Measurements from ENCODE around the gene WFDC10B.
"Not testable (repeated sequence)": the region's sequence is repeated elsewhere in the genome, so short reads cannot be mapped to it uniquely, and the experiment has no call there.

Gene WFDC10B

DNA sequence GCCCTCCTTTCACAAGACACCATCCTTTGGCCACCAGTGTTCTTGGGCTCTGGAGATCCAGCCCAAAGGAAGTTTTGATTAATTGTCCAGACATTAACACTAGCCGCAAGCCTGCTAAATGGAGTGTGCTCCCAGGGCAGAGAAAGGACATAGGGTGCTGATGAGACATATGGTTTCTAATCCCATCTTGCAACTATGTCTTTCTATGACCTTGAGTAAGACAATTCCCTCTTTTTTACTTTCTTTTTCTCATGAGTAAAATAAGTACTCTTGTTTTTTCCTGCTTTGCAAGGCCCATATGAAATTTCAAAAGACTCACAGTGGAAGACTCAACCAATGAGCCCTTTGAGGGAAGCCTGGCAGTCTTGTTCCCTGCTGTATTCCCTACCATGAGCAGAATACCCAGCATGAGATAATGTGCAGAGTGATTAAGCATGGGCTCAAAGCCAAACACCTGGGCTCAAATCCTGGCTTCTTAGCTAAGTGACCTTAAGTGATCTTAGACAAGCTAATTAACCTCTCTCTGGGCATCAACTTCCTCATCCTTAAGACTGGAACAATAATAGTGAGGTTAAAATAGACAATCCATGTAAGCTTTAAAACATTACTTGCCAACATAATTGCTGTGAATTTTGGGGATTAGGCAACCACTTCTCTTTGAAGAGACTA is at the start of gene WFDC10B:
Gene WFDC10B, minus strand, starts transcription at position 51 of the 669 bp plus-strand sequence. CDS start 19,027 bp downstream, outside the sequence.
- in situ Hi-C loops (cut with MboI; ENCODE audit: low sequenced_read_pairs) = no loop called here

GRCh38 chr20:45752746-45753145 is 47.9 kb upstream of the WFDC10B start:
- in situ Hi-C loops (cut with MboI; ENCODE audit: low sequenced_read_pairs) = loop anchor here (25.0 kb wide), 2 partner anchors 190 to 440 kb away; partner anchors contain the start of genes MATN4 and RBPJL

DNA sequence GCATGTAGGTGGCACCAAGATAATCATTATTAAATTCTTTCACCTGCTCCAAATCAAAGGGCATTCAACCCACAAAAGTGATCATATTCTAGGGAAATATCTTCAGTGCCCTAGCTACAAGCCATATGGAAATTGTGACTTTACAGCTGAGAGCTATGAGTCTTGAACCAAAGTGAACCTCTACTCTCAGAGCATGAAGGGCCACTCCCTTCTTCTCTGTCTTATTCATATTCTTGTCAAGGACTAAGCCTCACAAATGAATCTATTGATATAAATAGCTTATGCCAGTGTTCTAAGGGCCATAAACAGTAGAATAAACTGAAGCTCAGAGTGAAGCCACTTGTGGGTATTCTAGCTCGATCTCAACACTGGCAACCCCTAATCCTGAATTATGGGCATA is 46.9 kb upstream of the WFDC10B start:
- in situ Hi-C loops (cut with MboI; ENCODE audit: low sequenced_read_pairs) = loop anchor here (25.0 kb wide), 2 partner anchors 189 to 439 kb away; partner anchors contain the start of genes MATN4 and RBPJL

DNA sequence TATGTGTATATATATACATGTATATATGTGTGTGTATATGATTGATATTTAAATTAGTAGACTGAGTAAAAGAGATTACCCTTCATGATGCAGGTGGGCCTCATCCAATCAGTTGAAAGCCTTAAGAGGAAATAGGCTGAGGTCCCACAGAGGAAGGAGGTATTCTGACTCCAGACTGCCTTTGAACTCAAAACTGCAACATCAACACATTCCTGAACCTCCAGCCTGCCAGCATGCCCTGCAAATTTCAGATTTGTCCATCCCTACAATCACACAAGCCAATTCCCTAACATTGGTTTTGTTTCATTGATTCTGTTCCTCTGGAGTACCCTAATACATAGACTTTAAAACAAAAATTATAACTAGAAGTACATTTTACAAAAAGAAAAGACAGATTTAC is 40.2 kb upstream of the WFDC10B start:
- in situ Hi-C loops (cut with MboI; ENCODE audit: low sequenced_read_pairs) = no loop called here

DNA sequence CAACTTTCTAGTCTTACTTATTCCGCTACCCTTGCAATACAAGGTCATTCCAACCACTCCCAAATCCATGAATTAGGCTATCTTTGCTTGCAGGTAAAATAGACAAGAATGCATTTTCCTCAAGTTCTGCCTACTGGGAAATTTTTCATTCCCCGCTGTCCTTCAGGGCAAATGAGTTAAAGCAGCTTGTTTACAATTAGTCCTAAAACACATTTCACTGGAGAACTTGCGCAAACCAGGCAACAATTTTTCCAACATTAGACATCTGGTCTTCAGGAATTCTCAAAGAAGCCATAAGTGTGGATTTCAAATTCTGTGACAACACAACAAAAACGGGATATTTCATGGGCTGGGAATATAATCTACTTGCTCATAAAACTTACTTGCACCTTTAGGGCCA is 37.8 kb upstream of the WFDC10B start:
- in situ Hi-C loops (cut with MboI; ENCODE audit: low sequenced_read_pairs) = no loop called here

- in situ Hi-C loops (cut with MboI; ENCODE audit: low sequenced_read_pairs) = no loop called here
Measured at GRCh38 chr20:45735988-45736387, 31.2 kb upstream of the WFDC10B start.

DNA sequence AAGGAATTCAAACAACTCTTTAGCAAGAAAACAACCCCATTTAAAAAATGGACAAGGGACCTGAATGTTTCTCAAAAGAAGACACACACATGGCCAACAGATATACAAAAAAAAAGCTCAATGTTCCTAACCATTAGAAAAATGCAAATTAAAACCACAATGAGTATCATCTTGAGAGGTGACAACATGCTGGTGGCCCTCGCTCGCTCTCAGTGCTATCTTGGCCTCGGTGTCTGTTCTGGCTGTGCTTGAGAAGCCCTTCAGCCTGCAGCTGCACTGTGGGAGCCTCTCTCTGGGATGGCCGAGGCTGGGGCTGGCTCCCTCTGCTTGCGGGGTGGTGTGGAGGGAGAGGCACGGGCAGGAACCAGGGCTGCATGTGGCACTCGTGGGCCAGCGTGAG is 30.7 kb upstream of the WFDC10B start:
- in situ Hi-C loops (cut with MboI; ENCODE audit: low sequenced_read_pairs) = no loop called here

GRCh38 chr20:45732199-45732598 is 27.4 kb upstream of the WFDC10B start:
- in situ Hi-C loops (cut with MboI; ENCODE audit: low sequenced_read_pairs) = no loop called here

DNA sequence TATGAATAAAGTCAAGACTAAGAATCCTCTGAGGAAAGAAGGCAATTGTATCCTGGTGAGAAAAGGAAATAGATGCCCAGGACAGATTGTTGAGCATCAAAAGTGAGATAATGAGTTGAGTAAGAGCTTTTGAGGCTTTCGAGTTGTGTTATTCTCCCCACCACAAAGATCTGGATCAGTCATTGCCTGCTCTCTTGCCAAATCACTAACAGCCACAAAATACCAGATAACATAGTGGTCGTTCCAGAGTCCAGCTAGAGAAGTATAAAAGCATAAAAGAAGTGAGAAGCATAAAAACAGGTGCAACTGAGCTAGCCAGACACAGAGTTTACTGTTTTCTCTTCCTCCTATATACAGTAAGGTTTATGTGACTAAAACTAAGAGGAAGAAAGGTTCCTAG is 22.2 kb upstream of the WFDC10B start:
- in situ Hi-C loops (cut with MboI; ENCODE audit: low sequenced_read_pairs) = no loop called here

GRCh38 chr20:45725134-45725533 is 20.3 kb upstream of the WFDC10B start:
- in situ Hi-C loops (cut with MboI; ENCODE audit: low sequenced_read_pairs) = no loop called here

GRCh38 chr20:45722047-45722446 is 17.2 kb upstream of the WFDC10B start, which contains the start of gene SPINT4:
TSS of gene SPINT4 (plus strand) at chr20:45722347. CDS start at chr20:45722368, 21 bp downstream.
- in situ Hi-C loops (cut with MboI; ENCODE audit: low sequenced_read_pairs) = no loop called here

GRCh38 chr20:45716141-45716688 is 11.4 kb upstream of the WFDC10B start:
- in situ Hi-C loops (cut with MboI; ENCODE audit: low sequenced_read_pairs) = not testable (repeated sequence)

DNA sequence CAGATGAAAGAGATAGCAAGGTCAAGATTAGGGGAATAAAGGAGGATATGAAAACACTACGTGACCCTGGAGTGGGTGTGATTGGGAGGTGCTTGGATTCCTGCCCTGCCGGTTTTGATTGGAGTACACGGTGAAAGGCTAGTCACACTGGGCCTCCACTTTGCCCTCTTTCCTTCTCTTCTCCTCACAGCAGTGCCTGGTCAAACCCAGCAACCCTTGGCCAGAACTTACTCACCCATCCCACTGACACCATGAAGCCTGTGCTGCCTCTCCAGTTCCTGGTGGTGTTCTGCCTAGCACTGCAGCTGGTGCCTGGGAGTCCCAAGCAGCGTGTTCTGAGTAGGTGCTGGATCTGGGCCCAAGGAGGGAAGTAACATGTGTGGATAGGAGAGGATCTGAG is 2.9 kb downstream of the WFDC10B start, which contains the start of gene WFDC13:
Gene WFDC13, plus strand, starts transcription at position 166 of the 400 bp plus-strand sequence. Its CDS starts 86 bp downstream, at position 252.
- in situ Hi-C loops (cut with MboI; ENCODE audit: low sequenced_read_pairs) = no loop called here

DNA sequence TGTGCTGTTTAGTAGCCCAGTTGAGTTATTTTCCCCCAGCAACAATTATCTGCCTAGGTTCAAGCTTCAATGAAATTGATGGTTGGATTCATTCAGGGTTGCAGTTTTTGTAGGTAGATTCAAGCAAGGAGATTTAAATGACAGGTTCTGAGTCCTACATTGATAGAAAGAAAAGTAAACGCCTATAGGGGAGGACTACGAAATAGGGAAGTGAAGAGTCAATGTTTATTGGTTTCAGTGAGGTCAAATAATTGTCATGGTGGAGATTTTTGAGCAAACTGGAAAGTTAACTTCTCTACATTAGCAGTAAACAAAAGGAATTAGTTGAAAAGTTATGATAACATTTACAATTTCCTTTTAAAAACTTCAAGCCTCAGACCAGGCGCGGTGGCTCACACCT is 3.7 kb downstream of the WFDC10B start:
- in situ Hi-C loops (cut with MboI; ENCODE audit: low sequenced_read_pairs) = no loop called here

DNA sequence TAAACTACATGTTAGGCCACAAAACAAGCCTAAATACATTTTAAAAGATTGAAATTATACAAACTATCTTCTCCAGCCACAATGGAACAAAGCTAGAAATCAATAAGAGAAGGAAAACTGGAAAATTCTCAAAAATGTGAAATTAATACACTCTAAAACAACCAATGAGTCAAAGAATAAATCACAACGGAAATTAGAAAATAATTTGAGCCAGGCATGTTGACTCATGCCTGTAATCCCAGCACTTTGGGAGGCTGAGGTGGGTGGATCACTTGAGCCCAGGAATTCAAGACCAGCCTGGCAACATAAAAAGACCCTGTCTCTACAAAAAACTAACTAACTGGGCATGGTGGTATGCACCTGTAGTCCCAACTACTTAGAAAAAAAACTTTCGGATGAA is 9.3 kb downstream of the WFDC10B start:
- in situ Hi-C loops (cut with MboI; ENCODE audit: low sequenced_read_pairs) = no loop called here

DNA sequence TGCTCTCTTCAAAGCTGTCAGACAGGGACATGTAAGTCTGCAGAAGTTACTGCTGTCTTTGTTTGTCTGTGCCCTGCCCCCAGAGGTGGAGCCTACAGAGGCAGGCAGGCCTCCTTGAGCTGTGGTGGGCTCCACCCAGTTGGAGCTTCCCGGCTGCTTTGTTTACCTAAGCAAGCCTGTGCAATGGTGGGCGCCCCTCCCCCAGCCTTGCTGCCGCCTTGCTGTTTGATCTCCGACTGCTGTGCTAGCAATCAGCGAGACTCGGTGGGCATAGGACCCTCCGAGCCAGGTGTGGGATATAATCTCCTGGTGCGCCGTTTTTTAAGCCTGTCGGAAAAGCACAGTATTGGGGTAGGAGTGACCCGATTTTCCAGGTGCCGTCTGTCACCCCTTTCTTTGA is 11.5 kb downstream of the WFDC10B start:
- in situ Hi-C loops (cut with MboI; ENCODE audit: low sequenced_read_pairs) = not testable (repeated sequence)

GRCh38 chr20:45685896-45686295 is 18.9 kb downstream of the WFDC10B start:
- in situ Hi-C loops (cut with MboI; ENCODE audit: low sequenced_read_pairs) = no loop called here

DNA sequence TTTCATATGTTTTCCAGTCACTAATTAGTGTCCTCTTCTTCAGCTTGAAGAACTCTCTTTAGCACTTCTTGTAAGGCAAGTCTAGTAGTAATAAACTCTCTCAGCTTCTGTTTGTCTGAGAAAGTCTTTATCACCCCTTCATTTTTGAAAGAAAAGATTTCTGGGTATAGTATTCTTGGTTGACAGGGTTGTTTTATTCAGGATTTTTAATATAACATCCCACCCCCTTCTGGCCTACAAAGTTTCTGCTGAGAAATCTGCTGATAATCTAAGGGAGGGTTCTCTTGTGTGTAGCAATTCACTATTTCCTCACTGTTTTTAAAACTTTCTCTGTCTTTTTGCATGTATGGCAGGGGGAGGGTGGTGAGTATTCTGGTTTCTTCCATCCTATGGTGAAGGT is 25.2 kb downstream of the WFDC10B start:
- in situ Hi-C loops (cut with MboI; ENCODE audit: low sequenced_read_pairs) = no loop called here

DNA sequence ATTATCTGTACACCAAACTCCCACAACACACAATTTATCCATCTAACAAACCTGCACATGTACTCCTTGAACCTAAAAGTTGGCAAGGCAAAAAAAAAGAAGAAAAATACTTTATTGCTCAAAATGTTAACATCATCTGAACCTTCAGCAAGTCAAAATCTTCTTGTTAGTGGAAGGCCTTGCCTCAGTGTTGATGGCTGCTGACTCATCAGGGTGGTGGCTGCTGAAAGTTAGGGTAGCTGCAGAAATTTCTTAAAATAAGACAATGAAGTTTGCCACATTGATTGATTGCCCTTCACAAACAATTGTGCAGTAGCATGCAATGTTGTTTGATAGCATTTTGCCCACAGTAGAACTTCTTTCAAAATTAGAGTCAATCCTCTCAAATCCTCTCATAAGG is 32.1 kb downstream of the WFDC10B start:
- in situ Hi-C loops (cut with MboI; ENCODE audit: low sequenced_read_pairs) = no loop called here

DNA sequence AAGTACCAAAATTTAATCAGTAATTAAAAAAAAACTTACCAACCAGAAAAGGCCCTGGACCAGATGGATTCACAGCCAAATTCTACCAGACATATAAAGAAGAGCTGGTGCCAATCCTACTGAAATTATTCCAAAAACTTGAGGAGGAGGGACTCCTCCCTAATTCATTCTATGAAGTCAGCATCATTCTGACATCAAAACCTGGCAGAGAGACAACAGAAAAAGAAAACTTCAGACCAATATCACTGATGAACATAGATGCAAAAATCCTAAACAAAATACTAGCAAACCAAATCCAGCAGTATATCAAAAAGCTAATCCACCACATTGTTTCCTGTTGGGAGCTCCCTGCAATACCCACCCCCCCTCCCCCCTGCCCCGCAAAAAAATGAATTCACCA is 34.7 kb downstream of the WFDC10B start, which contains the start of gene WFDC11:
Gene WFDC11, minus strand, starts transcription at position 101 of the 400 bp plus-strand sequence. CDS start 19,639 bp downstream, outside the sequence.
- in situ Hi-C loops (cut with MboI; ENCODE audit: low sequenced_read_pairs) = no loop called here

- in situ Hi-C loops (cut with MboI; ENCODE audit: low sequenced_read_pairs) = not testable (repeated sequence)
Measured at GRCh38 chr20:45657038-45657437, 47.8 kb downstream of the WFDC10B start.

- in situ Hi-C loops (cut with MboI; ENCODE audit: low sequenced_read_pairs) = not testable (repeated sequence)
Measured at GRCh38 chr20:45651726-45652125, 53.1 kb downstream of the WFDC10B start.
